Measurements from ENCODE around the gene ARSK. TPM values are rescaled to one million over a fixed set of nuclear protein-coding genes. Genes with fewer than 3 reads are reported as not detected.

ARSK gene
- total and polyA plus RNA-seq, 10 of the 15 experiments (the other 5 are each of a cell fraction or from before 2014, with no cell fraction given): 1.6 to 9.5 (median 5.8) TPM

DNA sequence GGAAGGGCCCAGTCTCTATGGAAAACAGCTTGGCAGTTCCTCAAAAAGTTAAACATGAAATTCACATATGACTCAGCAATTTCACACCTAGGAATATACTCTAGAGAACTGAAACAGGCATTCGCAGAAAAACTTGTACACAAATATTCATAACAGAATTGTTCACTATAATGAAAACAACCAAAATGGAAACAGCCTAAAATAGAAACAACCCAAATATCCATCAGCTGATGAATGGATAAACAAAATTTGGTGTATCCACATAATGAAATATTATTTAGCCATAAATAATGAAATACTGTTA is 60.2 kb downstream of the ARSK start (continued):
- TF ChIP-seq NFIC (IDR thresholded peaks at IDR 0.05; ENCODE audit: low read depth, low read length) (peak; percentile 98), FOXK2 (IDR thresholded peaks at IDR 0.05) (no peak), PAX5 (IDR thresholded peaks at IDR 0.05; ENCODE audit: borderline replicate concordance, low read depth, low read length) (peak; percentile 61; the same call in 1 of the 2 replicates), HDAC2 (IDR thresholded peaks at IDR 0.05) (no peak), POLR2A (IDR thresholded peaks at IDR 0.05; ENCODE audit: low read depth, low read length) (no peak), GATAD2B (conservative IDR thresholded peaks at IDR 0.05; ENCODE audit: low read depth) (peak; percentile 79; the same call in 1 of the 2 replicates), RAD21 (IDR thresholded peaks at IDR 0.05; ENCODE audit: insufficient read depth, low read depth, low read length) (no peak)
- TF ChIP-seq, protein P1, sequence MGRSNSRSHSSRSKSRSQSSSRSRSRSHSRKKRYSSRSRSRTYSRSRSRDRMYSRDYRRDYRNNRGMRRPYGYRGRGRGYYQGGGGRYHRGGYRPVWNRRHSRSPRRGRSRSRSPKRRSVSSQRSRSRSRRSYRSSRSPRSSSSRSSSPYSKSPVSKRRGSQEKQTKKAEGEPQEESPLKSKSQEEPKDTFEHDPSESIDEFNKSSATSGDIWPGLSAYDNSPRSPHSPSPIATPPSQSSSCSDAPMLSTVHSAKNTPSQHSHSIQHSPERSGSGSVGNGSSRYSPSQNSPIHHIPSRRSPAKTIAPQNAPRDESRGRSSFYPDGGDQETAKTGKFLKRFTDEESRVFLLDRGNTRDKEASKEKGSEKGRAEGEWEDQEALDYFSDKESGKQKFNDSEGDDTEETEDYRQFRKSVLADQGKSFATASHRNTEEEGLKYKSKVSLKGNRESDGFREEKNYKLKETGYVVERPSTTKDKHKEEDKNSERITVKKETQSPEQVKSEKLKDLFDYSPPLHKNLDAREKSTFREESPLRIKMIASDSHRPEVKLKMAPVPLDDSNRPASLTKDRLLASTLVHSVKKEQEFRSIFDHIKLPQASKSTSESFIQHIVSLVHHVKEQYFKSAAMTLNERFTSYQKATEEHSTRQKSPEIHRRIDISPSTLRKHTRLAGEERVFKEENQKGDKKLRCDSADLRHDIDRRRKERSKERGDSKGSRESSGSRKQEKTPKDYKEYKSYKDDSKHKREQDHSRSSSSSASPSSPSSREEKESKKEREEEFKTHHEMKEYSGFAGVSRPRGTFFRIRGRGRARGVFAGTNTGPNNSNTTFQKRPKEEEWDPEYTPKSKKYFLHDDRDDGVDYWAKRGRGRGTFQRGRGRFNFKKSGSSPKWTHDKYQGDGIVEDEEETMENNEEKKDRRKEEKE (IDR thresholded peaks at IDR 0.05): no peak
- TF ChIP-seq, protein P2, sequence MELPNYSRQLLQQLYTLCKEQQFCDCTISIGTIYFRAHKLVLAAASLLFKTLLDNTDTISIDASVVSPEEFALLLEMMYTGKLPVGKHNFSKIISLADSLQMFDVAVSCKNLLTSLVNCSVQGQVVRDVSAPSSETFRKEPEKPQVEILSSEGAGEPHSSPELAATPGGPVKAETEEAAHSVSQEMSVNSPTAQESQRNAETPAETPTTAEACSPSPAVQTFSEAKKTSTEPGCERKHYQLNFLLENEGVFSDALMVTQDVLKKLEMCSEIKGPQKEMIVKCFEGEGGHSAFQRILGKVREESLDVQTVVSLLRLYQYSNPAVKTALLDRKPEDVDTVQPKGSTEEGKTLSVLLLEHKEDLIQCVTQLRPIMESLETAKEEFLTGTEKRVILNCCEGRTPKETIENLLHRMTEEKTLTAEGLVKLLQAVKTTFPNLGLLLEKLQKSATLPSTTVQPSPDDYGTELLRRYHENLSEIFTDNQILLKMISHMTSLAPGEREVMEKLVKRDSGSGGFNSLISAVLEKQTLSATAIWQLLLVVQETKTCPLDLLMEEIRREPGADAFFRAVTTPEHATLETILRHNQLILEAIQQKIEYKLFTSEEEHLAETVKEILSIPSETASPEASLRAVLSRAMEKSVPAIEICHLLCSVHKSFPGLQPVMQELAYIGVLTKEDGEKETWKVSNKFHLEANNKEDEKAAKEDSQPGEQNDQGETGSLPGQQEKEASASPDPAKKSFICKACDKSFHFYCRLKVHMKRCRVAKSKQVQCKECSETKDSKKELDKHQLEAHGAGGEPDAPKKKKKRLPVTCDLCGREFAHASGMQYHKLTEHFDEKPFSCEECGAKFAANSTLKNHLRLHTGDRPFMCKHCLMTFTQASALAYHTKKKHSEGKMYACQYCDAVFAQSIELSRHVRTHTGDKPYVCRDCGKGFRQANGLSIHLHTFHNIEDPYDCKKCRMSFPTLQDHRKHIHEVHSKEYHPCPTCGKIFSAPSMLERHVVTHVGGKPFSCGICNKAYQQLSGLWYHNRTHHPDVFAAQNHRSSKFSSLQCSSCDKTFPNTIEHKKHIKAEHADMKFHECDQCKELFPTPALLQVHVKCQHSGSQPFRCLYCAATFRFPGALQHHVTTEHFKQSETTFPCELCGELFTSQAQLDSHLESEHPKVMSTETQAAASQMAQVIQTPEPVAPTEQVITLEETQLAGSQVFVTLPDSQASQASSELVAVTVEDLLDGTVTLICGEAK (IDR thresholded peaks at IDR 0.05; ENCODE audit: borderline replicate concordance): no peak
- TF ChIP-seq, protein P3, sequence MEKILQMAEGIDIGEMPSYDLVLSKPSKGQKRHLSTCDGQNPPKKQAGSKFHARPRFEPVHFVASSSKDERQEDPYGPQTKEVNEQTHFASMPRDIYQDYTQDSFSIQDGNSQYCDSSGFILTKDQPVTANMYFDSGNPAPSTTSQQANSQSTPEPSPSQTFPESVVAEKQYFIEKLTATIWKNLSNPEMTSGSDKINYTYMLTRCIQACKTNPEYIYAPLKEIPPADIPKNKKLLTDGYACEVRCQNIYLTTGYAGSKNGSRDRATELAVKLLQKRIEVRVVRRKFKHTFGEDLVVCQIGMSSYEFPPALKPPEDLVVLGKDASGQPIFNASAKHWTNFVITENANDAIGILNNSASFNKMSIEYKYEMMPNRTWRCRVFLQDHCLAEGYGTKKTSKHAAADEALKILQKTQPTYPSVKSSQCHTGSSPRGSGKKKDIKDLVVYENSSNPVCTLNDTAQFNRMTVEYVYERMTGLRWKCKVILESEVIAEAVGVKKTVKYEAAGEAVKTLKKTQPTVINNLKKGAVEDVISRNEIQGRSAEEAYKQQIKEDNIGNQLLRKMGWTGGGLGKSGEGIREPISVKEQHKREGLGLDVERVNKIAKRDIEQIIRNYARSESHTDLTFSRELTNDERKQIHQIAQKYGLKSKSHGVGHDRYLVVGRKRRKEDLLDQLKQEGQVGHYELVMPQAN (conservative IDR thresholded peaks at IDR 0.05): peak; percentile 24; the same call in 1 of the 2 replicates
- TF ChIP-seq, protein P4, sequence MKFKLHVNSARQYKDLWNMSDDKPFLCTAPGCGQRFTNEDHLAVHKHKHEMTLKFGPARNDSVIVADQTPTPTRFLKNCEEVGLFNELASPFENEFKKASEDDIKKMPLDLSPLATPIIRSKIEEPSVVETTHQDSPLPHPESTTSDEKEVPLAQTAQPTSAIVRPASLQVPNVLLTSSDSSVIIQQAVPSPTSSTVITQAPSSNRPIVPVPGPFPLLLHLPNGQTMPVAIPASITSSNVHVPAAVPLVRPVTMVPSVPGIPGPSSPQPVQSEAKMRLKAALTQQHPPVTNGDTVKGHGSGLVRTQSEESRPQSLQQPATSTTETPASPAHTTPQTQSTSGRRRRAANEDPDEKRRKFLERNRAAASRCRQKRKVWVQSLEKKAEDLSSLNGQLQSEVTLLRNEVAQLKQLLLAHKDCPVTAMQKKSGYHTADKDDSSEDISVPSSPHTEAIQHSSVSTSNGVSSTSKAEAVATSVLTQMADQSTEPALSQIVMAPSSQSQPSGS (IDR thresholded peaks at IDR 0.05; ENCODE audit: low read length): peak; percentile 94

All from GM12878 (cell line).